Glomerular visceral epithelial cell (primary cell): ENCODE measurements around the gene TEX47.

ENCODE experiments used
- DNase-seq: peaks from one replicate; pipeline ENCODE4 v3.0.0-alpha.2; 2016; ENCODE audit errors: extremely low spot score

TEX47 gene

DNA sequence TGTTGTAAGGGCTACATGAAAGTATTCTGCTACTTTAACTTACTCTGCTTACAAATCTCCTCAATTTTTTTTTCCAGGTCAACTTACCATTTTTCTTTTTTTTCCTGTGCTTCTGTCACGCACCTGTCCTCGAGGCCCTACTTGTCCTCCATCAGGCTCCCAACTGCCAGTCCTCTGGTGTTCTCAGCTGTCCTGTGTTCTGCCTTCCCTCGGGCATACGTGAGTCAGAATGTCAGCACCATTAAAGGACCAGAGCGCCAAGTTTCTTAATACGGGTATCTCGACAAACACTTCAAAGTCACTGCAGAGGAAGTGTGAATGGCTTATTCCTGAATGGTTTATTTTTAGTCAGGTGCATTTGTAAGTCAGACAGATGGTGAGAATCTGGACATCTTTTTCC is at the start of gene TEX47:
TEX47 (minus strand) TSS at position 185 of the 400 bp plus-strand sequence. CDS start 795 bp downstream, outside the sequence.
- no peak for DNase-seq

DNA sequence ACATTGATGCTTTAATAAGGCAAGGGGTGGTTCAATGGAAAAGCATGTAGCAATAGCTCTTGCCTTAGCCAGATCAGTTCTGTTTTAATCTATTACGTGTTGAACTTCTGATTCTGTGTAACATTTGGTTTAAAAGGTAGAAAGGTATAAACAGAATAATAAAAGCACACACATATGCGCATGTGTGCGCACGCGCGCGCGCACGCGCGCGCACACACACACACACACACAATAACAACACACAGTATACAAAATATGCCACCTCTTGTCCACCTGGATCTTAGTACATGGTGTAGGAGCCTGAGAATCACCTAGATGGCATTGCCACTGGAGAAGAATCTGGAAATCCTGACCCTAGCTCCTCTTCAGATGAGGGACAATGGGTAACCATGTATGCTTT is 49.6 kb upstream of the TEX47 start:
- DNase-seq = no peak

DNA sequence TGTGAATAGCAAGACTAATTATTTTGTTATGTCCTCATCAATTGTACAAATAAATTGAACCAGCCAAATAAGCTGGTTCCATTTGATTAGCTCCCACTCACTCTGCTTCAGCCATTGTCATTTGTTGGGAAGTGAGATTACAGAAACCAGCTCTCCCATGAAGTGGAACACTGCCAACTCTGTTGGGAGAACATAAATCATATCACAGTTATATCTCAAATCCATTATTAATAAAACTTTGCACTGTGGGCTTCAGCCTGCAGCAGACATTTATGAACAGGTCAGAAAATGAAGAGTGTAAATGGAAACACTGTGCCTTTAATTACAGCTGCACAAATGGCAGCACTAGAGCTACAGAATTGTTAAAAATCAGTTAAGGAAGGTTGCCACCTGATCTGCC is 46.7 kb upstream of the TEX47 start:
- DNase-seq = no peak

DNA sequence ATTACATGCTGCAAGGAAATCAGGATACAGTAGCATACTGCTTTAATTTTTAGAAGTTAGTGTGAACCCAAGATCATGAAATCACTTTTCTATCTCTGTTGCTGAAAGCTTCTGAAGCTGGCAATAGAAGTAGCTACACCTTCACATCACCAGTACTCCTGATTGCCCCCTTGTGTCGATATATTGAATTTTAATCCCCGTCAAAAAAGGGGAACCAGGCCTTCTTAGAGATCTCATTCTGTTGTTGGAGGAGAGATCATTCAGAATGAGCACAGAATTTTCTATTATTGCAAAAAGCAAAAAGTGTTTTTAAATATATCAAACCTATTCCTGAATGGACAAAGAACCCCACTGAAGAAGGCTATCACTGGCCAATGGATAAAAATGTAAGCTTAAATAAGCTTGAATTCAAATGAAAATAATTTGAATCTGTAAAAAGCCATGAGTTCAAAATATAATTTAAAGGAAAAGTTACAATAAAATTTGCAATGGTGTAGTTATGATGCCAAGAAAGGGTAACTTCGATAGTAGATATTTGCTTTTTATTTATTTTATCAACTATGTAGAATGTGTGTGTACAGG is 39.7 kb upstream of the TEX47 start:
- DNase-seq = peak; percentile 15

DNA sequence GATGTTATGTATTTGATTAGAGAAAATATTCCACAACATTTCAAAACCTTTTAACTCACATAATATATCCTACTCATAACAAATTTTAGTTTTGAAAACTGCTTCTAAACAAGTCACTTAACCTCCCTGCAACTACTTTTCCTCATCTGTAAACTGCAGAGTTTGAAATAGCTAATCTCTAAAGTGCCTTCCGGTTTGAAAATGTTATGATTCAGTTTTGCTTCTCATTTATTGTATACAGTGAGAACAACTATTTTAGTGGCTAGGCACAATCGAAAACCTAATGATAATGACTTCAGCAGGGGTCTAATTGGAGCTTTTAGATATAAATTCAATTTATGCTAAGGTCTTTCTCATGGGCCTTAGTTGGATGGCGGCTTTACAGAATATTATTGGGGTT is 30.7 kb upstream of the TEX47 start:
- DNase-seq = no peak

DNA sequence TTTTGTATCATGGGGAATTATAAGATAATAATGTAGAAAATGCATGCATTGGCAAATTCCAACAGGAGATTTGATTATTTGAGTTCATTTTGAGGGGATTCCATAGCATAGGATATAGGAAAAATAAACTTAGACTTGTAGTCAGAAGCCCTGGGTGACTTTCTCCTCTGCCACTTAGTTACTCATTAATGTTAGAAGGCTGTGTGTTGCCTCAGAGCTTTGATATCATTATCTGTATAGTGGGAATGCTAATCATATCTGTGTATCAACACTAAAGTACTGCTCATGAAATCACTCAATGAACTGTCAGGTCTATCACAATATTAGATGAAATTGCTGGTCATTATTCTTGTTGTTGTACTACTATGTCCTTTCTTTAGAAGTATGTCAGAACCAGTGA is 23.0 kb upstream of the TEX47 start:
- DNase-seq = no peak

DNA sequence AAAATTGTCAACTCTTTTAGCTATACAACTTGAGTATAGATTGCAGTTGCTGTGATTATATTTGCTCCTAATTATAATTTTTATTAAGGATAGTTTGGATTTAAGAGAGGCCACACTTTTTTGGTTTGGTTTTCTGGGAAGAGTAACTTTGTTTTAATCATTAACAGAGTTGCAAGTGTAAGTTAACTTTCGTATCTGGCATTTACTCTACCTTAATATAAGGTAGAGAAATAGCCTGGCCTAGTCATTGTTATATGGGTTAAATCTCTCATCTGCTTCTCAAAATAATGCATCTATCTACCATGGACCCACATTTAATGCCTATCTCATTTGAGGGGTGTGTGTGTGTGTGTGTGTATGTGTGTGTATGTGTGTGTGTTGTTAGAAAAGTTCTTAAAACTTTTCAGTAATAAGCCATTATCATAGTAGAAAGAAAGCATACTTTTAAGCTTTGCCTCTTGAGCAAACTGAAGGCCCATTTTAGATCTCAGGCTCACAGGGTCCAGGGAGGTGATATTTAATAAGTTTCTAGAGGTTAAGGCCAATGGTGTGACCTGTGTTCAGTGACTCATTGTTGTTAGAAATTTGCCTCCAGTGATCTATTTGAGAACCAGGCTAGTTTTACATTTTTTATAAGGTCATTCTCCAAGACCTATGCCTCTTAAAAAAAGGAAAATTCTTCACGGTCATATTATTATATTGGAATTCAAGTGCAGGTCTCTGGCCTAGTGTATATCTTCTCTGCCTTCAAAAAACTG is 10.9 kb upstream of the TEX47 start:
- peak; percentile 0 for DNase-seq

DNA sequence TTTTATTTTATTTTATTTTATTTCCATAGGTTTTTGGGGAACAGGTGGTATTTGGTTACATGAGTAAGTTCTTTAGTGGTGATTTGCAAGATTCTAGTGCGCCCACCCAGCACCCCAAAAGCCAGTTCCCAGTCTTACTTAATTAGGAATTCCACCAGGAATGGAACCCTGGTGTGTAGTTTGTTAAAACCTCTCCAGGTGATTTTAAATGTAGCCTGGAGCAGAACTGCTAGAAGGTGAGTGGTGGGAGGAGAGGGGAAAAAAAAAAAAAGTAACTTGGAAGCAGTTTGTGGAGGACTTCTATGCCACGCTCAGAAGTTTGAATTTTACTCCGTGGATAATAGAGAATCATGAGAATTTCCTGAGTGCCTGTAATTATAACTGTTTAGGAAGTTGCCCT is 5.5 kb upstream of the TEX47 start:
- no peak for DNase-seq

DNA sequence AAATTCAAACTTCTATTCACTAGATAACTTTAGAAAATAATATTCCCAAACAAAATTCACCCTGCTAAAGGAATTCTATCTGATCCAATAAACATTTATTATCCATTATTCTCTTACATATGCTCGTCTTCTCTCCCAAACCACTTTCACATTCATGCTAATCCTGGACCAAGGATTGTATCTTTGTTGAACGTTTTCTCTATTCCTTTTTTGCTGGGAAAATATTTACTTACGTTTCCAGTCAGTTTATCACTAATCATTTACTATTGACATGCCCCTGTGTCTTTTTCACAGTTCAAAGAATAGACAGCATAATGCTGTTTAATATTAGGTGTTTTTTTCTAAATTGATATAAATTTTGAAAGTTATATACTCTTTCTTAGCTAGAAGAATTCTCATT is 3.2 kb downstream of the TEX47 start:
- no peak for DNase-seq

DNA sequence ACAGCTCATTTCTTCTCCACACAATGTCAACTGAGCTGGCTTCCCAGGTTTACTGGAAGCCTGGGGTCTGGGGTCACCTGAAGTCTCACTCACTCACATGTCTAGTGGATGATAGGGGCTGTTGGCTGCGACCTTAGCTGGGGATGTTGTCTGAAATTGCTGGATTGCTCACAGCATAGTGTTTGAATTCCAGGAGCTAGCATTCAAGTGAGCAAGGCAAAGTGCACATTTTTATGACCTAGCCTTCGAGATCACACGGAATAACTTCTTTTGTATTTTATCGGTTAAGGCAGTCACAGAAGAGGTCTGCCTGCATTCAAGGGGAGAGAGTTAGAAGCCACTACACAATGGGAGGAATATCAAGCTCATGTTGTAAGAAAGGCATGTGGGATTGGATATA is 3.6 kb downstream of the TEX47 start:
- DNase-seq = no peak

DNA sequence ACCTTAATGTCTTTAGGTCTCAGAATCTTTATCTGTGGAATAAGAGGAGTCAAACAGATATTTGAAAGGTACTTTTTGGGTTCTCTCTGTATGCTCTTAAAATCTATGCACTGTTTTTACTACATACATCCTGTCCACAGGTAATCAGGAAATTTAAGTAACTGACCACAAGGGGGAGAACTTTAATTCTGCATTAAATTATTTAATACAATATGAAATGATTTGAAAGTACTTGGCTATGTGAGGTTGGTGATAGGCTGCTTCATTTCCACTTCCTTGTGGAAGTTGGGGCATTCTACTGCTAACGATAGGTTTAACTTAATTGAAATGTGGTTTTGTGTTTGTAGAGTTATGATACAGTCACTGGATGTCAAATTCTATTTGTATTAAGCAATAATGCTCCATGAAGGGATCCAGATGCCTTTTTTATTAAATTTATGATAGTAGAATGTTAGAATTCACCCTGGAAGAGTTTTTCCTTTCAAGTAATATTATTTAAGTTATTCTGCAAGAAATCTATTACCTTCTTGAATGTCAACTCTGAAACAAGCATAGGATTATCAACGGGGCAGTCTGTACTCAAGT is 6.0 kb downstream of the TEX47 start:
- DNase-seq = peak; percentile 6

DNA sequence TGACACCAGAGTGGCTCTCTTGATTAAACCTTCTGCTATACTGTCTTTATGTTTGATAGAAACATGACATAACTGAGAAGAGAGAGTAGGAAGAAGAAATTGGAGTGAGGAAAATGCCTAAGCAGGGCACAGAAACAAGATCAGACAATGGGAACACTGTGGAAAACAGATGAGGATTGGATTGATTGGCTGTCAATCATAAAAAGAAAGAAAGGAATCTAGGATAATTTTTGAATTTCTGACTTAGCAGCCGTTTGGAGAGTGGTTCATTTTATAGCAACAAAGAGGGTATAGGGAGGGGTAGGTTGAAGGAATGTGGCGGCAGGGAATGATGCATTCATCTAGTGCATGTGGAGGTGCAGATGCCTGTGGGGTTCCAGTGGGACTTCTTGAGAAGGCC is 7.8 kb downstream of the TEX47 start:
- DNase-seq = no peak

DNA sequence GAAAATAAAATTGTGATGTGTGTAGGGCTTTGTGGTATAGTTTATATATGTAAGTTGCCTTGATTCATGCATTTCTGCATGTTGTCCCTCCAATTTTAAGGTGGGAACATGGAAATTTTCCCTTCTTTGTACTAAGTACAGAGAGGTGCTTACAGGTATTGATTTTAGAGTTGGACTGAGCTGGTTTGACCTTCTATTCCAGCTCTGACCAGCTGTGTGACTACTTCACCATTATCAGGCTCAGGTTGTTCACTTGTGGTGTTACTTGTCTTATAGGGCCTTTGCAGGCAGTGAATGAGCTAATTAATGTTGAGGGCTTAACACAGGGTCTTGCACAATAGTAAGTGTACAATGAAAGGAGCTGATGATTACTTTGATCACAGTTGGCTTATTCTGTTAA is 19.7 kb downstream of the TEX47 start:
- DNase-seq = no peak

DNA sequence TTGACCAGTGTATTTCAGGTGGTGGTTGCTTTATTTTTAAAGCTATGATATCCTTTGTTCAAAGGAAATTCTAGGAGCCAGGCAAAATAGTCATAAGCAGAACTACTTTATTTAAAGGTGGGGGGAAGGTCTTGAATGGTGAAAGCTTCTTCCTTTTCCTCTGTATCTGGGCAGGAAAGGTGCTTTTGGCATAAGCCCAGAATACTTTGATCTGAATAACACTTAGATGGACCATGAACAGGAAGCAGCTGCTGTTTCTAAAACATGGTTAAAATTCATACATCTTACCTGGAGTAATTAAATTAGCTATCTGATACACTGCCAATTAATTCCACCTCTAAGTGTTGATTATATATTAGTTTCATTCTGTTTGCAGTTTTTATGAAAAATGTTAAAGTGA is 22.8 kb downstream of the TEX47 start:
- no peak for DNase-seq

DNA sequence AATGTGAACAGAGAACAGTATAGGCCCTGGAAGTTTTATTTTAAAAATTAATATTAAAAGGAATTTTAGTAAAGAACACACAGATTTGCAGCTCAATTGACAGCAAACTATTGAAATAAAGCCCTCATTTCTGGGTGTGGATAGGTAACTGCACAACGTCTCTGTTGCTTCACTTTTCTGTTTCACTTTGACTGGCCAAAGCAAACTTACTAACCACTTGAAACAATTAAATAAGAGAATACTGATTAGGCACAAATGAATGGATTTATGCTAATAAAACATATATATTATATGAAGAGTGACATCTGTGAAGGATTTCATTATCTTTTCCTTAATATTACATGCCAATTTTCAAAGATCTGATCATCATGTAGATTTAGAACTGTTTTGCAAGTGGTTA is 24.1 kb downstream of the TEX47 start:
- DNase-seq = no peak

DNA sequence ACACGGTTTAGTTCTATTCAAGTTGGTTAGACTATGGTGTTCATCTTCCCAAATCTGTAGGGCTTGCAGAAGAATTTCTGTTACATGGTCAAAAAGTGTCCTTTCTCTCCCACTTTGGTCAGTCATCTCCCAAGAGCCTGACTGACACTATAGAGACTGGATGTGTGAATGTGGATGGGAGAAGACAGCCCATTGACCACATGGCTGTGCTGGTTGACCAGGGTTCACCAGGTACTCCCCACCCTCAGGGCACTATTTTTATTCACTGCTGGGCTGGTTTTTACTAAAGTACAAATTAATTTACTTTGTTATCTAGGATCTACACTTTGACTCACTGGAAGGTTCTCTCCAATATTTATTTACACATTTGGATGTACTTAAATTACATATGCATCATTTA is 33.8 kb downstream of the TEX47 start:
- DNase-seq = no peak

DNA sequence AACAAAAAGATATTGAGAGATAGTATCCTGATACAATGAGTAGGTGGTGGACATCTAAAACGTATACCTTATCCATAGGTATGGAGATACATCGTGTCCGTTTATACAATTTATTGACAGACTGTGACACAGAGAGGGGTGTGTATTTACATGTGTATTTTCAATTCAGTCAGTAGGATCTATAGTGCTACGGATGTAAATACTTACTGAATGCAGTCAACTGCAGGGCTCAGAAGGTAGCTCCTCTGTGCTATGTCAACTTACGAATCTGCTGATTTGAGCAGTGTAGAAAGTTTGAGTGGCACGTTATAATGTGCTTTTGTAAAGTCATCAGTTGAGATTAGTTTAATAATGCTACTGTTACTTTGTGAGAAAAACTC is 35.4 kb downstream of the TEX47 start:
- no peak for DNase-seq

DNA sequence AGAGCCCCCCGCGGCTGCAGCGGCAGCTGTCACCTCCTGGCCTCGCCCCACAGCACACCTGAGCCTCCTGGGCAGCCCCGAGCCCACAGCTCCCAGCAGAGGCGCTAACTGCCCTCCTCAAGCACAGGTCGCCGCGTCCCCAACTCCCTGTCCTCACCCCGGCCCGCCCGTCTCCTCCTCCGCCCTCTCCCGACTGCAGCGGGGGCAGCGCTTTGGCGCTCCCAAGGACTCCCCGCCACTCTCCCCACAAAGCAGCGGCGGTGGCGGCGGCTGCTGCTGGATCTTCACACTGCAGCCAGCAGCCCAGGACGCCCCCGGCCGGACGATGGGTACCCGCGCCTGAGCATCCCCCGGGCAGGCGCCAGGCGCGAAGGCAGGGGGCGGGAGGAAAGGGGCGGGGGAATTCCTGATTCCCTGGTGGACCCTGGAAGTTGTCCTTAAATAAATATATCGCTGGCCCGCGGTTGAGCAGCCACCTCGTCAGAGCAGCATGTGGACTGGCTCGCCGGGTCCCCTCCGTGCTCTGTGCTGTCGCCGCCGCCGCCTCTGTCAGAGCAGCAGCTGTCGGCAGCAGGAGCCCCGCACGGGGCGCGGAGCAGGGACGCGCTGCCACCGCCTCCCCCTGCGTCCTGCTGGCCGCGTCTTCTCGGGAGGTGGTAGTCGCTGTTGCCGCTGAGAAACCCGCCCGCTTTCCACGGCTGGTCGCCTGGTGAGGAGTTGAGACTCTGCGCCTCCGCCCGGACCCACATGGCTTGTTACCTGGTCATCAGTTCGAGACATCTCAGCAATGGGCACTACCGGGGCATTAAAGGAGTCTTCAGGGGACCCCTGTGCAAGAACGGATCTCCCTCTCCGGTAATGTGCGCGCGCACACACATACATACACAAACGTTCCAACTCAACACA is 36.1 kb downstream of the TEX47 start, which contains the start of gene ZNF804B:
ZNF804B (plus strand) TSS at position 471 of the 906 bp plus-strand sequence; CDS start at position 748, 277 bp downstream.
- no peak for DNase-seq

DNA sequence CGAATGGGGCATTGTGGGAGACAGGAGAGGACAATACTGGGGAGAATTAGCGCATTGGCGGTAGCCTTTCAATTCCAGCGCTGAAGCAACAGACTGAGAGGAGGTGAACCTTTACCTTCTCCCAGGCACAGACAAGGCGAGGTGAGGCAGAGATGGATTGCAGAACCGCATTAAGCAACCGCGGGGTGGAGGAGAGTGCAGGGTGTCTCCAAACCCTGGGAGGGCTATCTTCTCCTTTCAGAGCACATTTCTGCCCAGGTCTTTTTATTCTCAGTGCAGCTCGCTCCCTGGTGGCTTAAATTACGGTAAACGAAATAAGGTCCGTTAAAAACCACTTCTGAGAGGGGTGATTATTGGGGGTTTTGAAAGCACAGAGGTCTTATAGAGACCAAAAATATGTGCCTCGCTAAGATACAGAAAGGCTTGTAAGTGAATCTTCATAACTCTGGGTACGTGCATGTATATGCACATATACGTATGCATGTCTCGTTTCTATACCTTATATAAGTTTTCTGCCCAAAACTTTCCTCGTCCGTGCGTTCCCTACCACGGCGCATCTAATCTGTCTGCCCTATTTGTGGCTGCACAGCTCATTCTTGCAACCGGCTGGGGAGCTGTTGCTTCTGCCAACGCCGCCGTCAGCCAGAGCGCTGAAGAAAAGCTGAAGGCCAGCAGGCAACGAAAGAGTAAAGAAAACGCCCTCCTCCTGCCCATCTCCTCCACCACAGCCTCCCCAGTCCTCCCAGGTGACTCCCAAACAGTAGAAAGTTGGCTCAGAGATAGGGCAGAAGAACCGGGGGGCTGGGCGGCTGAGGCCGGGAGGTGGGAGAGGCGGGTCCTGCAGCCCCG is 36.9 kb downstream of the TEX47 start:
- DNase-seq = peak; percentile 5

DNA sequence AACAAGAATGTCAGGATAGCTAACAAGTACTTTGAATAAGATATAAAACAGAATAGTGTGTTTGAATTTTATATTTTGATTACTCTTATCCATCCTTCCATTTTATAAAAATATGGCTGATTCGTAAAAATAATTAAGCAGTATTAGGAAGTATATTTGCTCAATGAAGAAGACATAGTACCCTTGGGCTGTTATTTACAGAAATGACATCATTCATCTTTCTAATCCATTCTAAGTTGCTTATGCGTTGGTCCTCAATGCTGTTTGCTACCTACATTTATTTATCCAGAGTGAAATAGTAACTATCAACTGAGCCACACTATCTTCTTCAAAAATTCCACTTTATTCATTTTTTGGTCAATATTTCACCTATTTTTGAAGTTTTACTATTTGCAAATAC is 38.2 kb downstream of the TEX47 start:
- DNase-seq = no peak

DNA sequence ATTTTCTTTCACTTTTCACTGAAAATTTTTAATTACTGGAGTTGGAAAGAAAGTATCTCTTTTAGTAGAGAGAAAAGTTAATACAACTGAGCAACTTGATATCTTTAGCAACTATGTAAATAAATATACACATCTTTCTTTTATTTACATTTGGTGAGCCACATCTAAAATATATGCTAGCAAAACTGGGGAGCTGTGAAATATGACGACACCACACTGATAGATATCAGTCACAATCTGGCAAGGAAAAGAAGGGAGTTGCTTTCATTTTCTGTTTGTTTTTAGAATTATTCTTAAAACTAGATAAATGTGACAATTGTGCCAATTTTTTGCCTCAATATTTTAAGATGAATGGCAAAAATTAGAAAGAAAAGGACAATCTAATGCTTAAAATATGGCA is 38.7 kb downstream of the TEX47 start:
- DNase-seq = no peak
